DOHH2 (cell line): ENCODE results near the gene PCSK5.

ENCODE experiments used
- EZH2phosphoT487 ChIP-seq: fragments of 200-600 bp; sonication (generic); IDR thresholded peaks from 2 replicates; pipeline ENCODE4 v1.6.1; 2017; ENCODE audit warnings: borderline replicate concordance, mild to moderate bottlenecking, antibody characterized with exemption, low read length, moderate library complexity, mixed read lengths
- TF ChIP-seq, protein P1 (sequence below): fragments of 200-600 bp; sonication (generic); IDR thresholded peaks from one replicate; pipeline ENCODE4 v1.5.1; 2014; ENCODE audit warnings: antibody characterized with exemption, mild to moderate bottlenecking, low read depth, low read length; ENCODE audit not compliant: poor library complexity, severe bottlenecking

DNA sequence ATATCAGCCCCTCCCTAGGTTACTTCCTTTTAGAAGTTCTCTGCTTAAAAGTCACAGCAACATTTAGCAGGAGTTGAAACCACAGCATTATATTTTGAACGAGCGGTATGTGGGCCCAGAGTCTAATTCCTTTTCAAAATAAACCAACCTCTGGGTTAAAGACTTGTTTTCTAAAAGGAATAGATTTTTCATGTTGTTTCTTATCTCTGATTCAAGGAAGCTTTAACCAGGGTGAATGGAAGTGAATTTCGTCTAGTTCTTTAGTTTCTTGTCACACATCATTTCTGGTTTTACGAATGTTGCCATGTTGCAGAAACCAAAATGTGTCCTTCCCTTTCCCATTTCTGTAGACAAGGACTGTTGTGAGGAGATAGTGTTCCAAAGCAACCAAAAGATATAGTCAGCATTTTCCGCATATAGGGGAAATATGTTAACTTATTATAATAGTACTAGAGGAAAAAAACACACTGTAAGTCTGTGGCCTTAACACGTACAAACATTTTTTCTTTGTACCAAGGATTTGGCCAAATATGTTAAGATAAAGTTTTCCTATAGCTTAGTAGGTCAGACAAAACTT is 142.4 kb downstream of the PCSK5 start:
- TF ChIP-seq, protein P1, sequence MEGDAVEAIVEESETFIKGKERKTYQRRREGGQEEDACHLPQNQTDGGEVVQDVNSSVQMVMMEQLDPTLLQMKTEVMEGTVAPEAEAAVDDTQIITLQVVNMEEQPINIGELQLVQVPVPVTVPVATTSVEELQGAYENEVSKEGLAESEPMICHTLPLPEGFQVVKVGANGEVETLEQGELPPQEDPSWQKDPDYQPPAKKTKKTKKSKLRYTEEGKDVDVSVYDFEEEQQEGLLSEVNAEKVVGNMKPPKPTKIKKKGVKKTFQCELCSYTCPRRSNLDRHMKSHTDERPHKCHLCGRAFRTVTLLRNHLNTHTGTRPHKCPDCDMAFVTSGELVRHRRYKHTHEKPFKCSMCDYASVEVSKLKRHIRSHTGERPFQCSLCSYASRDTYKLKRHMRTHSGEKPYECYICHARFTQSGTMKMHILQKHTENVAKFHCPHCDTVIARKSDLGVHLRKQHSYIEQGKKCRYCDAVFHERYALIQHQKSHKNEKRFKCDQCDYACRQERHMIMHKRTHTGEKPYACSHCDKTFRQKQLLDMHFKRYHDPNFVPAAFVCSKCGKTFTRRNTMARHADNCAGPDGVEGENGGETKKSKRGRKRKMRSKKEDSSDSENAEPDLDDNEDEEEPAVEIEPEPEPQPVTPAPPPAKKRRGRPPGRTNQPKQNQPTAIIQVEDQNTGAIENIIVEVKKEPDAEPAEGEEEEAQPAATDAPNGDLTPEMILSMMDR = no peak
- no peak for TF ChIP-seq EZH2phosphoT487
